H1 (cell line): ENCODE results near the gene CCDC78. TPM values are rescaled to one million over a fixed set of nuclear protein-coding genes. Genes with fewer than 3 reads are reported as not detected.
"Not testable (repeated sequence)": the region's sequence is repeated elsewhere in the genome, so short reads cannot be mapped to it uniquely, and the experiment has no call there.

Experiments
- CTCF ChIA-PET: fragments of 300-600 bp; sonication (Branson Sonifier 250); formaldehyde crosslinking; loops from one replicate; lab custom pipeline; 2021; ENCODE audit not compliant: partially characterized antibody; lab: Charles Lee
- POLR2A ChIA-PET: fragments of 300-600 bp; sonication (Branson Sonifier 250); formaldehyde crosslinking; loops from one replicate; lab custom pipeline; 2021; ENCODE audit warnings: inconsistent platforms; ENCODE audit not compliant: partially characterized antibody; lab: Charles Lee
- DNase-seq, 2 experiments: peaks; one replicate each; pipeline versions ENCODE4 v3.0.0 to v3.0.0-alpha.2; 2010 to 2022; ENCODE audit warnings: low spot score in 2 of 2, low read depth in 1 of 2, mixed read lengths in 1 of 2
- FAIRE-seq: peaks from 2 replicates; lab custom pipeline; 2011; peaks lifted over from hg19 to GRCh38; lab: Jason Lieb, UNC
- H2AFZ ChIP-seq: 2 replicates; pipeline ENCODE4 v1.8.1; 2012; ENCODE audit warnings: low read length, inconsistent platforms
- H2AK5ac ChIP-seq: 2 replicates; pipeline ENCODE4 v1.6.1; 2013; ENCODE audit warnings: low read depth, low read length
- H2BK120ac ChIP-seq: replicated peaks from 2 replicates; pipeline ENCODE3; 2013; ENCODE audit warnings: low read depth, low read length, inconsistent platforms
- H2BK12ac ChIP-seq: 2 replicates; pipeline ENCODE4 v1.6.1; 2013; ENCODE audit warnings: low read depth, low read length
- H2BK15ac ChIP-seq: 2 replicates; pipeline ENCODE4 v1.6.1; 2013; ENCODE audit warnings: low read length
- H2BK20ac ChIP-seq: 2 replicates; pipeline ENCODE4 v1.6.1; 2013; ENCODE audit warnings: low read length
- H2BK5ac ChIP-seq: 2 replicates; pipeline ENCODE4 v1.6.1; 2013; ENCODE audit warnings: low read depth, low read length
- H3K14ac ChIP-seq: 2 replicates; pipeline ENCODE4 v1.6.1; 2013; ENCODE audit warnings: inconsistent platforms; ENCODE audit not compliant: insufficient read length
- H3K18ac ChIP-seq: 2 replicates; pipeline ENCODE4 v1.6.1; 2013; ENCODE audit warnings: low read length; ENCODE audit errors: extremely low read depth
- H3K23ac ChIP-seq: 2 replicates; pipeline ENCODE4 v1.6.1; 2013; ENCODE audit warnings: inconsistent platforms; ENCODE audit not compliant: insufficient read length
- H3K23me2 ChIP-seq: 2 replicates; pipeline ENCODE4 v1.6.1; 2013; ENCODE audit warnings: low read depth, low read length
- H3K27ac ChIP-seq: 2 replicates; pipeline ENCODE4 v1.6.1; 2011; ENCODE audit warnings: low read depth, low read length, inconsistent platforms
- H3K27me3 ChIP-seq, 4 experiments: replicated peaks in 1 of 4; 1 replicate in 1 of 4; 2 replicates in 3 of 4; pipeline versions ENCODE4 v1.6.1 to v1.8.1; 2011 to 2013; ENCODE audit warnings: low read length in 3 of 4, mild to moderate bottlenecking in 3 of 4, inconsistent platforms in 2 of 4, mixed read lengths in 2 of 4, moderate library complexity in 1 of 4; ENCODE audit not compliant: control insufficient read depth in 3 of 4, insufficient read depth in 3 of 4; ENCODE audit errors: extremely low read depth in 1 of 4
- H3K36me3 ChIP-seq, 4 experiments: 2 replicates each; pipeline versions ENCODE4 v1.6.1 to v1.8.1; 2011 to 2013; ENCODE audit warnings: mild to moderate bottlenecking in 4 of 4, low read length in 3 of 4, moderate library complexity in 2 of 4, control low read depth in 1 of 4, inconsistent platforms in 1 of 4; ENCODE audit not compliant: insufficient read depth in 4 of 4, control insufficient read depth in 2 of 4
- H3K4ac ChIP-seq: replicated peaks from 2 replicates; pipeline ENCODE3; 2013; ENCODE audit warnings: low read length, low read depth, mixed read lengths, inconsistent platforms; ENCODE audit not compliant: insufficient read length
- H3K4me1 ChIP-seq, 4 experiments: replicated peaks in 1 of 4; 1 replicate in 1 of 4; 2 replicates in 3 of 4; pipeline versions ENCODE4 v1.6.1 to v1.8.1; 2011 to 2013; ENCODE audit warnings: low read length in 3 of 4, inconsistent platforms in 2 of 4, mixed read lengths in 1 of 4; ENCODE audit not compliant: insufficient read depth in 4 of 4, control insufficient read depth in 3 of 4
- H3K4me2 ChIP-seq, 2 experiments: 2 replicates each; pipeline versions ENCODE4 v1.6.1 to v1.8.1; 2011 to 2013; ENCODE audit warnings: low read depth in 2 of 2, low read length in 2 of 2, control low read depth in 1 of 2, inconsistent platforms in 1 of 2, mild to moderate bottlenecking in 1 of 2; ENCODE audit not compliant: insufficient read depth in 1 of 2
- H3K4me3 ChIP-seq, 4 experiments: fragments of 200-600, 300-600 bp in 1 of 4; sonication (generic), shearing (Covaris generic), sonication (Bioruptor Twin) in 1 of 4; 2 replicates each; pipeline versions ENCODE4 v1.5.1 to v1.8.1; 2011 to 2016; ENCODE audit warnings: low read length in 4 of 4, low read depth in 3 of 4, control low read depth in 2 of 4, inconsistent platforms in 2 of 4, mild to moderate bottlenecking in 2 of 4, mixed read lengths in 1 of 4, moderate library complexity in 1 of 4; ENCODE audit not compliant: insufficient read depth in 2 of 4; ENCODE audit errors: extremely low read depth in 1 of 4
- H3K56ac ChIP-seq: replicated peaks from 2 replicates; pipeline ENCODE3; 2013; ENCODE audit warnings: low read depth, mild to moderate bottlenecking, mixed read lengths, low read length, inconsistent platforms; ENCODE audit not compliant: insufficient read length
- H3K79me1 ChIP-seq: 2 replicates; pipeline ENCODE4 v1.6.1; 2013; ENCODE audit warnings: low read depth, low read length, control low read depth
- H3K79me2 ChIP-seq, 2 experiments: 2 replicates each; pipeline versions ENCODE4 v1.6.1 to v1.8.1; 2012 to 2013; ENCODE audit warnings: low read length in 2 of 2, mild to moderate bottlenecking in 2 of 2, inconsistent platforms in 1 of 2; ENCODE audit not compliant: insufficient read depth in 2 of 2, control insufficient read depth in 1 of 2
- H3K9ac ChIP-seq, 4 experiments: replicated peaks in 1 of 4; 1 replicate in 1 of 4; 2 replicates in 3 of 4; pipeline versions ENCODE4 v1.6.1 to v1.8.1; 2011 to 2013; ENCODE audit warnings: low read depth in 3 of 4, low read length in 3 of 4, control low read depth in 2 of 4, mild to moderate bottlenecking in 2 of 4, moderate library complexity in 2 of 4, inconsistent platforms in 1 of 4; ENCODE audit errors: extremely low read depth in 1 of 4
- H3K9me3 ChIP-seq, 2 experiments: 2 replicates each; pipeline versions ENCODE4 v1.6.1 to v1.8.1; 2012 to 2013; ENCODE audit warnings: mild to moderate bottlenecking in 2 of 2, moderate library complexity in 2 of 2, control low read depth in 1 of 2, inconsistent platforms in 1 of 2, low read depth in 1 of 2, low read length in 1 of 2, mixed read lengths in 1 of 2; ENCODE audit not compliant: insufficient read depth in 2 of 2
- H4K20me1 ChIP-seq, 2 experiments: replicated peaks in 1 of 2; 2 replicates each; pipeline versions ENCODE3 to v1.8.1; 2011 to 2013; ENCODE audit warnings: inconsistent platforms in 2 of 2, low read length in 2 of 2, mild to moderate bottlenecking in 1 of 2; ENCODE audit not compliant: insufficient read depth in 2 of 2, control insufficient read depth in 1 of 2
- H4K5ac ChIP-seq: 2 replicates; pipeline ENCODE4 v1.6.1; 2013; ENCODE audit warnings: low read length, low read depth, mixed read lengths, inconsistent platforms; ENCODE audit not compliant: insufficient read length
- H4K8ac ChIP-seq: 2 replicates; pipeline ENCODE4 v1.8.0; 2013; ENCODE audit warnings: mild to moderate bottlenecking, moderate library complexity, low read length, inconsistent platforms; ENCODE audit not compliant: insufficient read depth; ENCODE audit errors: extremely low read depth
- H4K91ac ChIP-seq: replicated peaks from 2 replicates; pipeline ENCODE3; 2013; ENCODE audit warnings: low read length, mixed read lengths, inconsistent platforms; ENCODE audit not compliant: insufficient read length
- WGBS, 2 experiments: shearing (Covaris generic) in 1 of 2; methylation state at CpG; one replicate each; pipeline versions ENCODE4 v1.1.6 to v1.1.7; 2013 to 2015; ENCODE audit warnings: low lambda C conversion rate in 2 of 2, mixed read lengths in 2 of 2, inconsistent platforms in 1 of 2, low coverage in 1 of 2, missing lambda C conversion rate in 1 of 2; ENCODE audit not compliant: insufficient replicate concordance in 2 of 2, insufficient coverage in 1 of 2, insufficient read length in 1 of 2; ENCODE audit errors: extremely low coverage in 1 of 2, missing lambda C conversion rate in 1 of 2; 5-methylcytosine and 5-hydroxymethylcytosine counted together
- polyA plus RNA-seq, 7 experiments: library from polyadenylated mRNA; depleted of rRNA in 3 of 7; stranded (reverse) in 5 of 7; unstranded in 2 of 7; fragments of >200 nt in 5 of 7; fragments of 200-250 nt in 2 of 7; gene quantifications; 1 replicate in 5 of 7; 2 replicates in 1 of 7; 4 replicates in 1 of 7; pipeline versions ENCODE4 v1.2.1 to v1.2.3, GENCODE V29; 2011 to 2013; ENCODE audit warnings: missing spikeins in 2 of 7, mixed read lengths in 2 of 7
- total RNA-seq: library from RNA; stranded (reverse); fragmentation: NEBNext Ultra II Directional; extraction: Animal tissue kit (Norgen Biotek cat#: 25700); gene quantifications from 2 replicates; pipeline ENCODE4 v1.2.1, GENCODE V29; 2021

The CCDC78 gene
- total and polyA plus RNA-seq, 2 of the 8 experiments (the other 6 are each of a cell fraction or from before 2014, with no cell fraction given), result 7.1 to 8.5 TPM

DNA sequence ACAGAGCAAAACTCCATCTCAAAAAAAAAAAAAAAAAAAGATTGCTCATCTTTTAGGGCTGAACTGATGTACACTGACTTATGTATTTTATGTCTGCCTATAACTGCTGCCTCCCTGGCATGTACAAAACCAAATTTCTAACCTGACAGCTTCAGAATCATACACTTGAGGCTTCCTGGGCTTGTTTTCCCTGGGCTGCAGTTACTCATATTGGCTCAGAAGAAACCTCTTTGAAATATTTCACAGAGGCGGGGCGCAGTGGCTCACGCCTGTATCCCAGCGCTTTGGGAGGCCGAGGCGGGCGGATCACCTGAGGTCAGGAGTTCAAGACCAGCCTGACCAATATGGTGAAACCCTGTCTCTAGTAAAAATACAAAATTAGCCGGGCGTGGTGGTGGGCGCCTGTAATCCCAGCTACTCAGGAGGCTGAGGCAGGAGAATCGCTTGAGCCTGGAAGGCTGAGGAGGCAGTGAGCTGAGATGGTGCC, 27.9 kb upstream of the CCDC78 start:
- not testable (repeated sequence) for H3K27me3 ChIP-seq, H3K56ac ChIP-seq, H2AK5ac ChIP-seq, H3K4me2 ChIP-seq, H3K4me3 ChIP-seq, H3K36me3 ChIP-seq, H2BK120ac ChIP-seq, H3K14ac ChIP-seq, H3K23ac ChIP-seq, H3K23me2 ChIP-seq, H4K5ac ChIP-seq, H2BK20ac ChIP-seq, DNase-seq, H3K4ac ChIP-seq, H2BK5ac ChIP-seq, H4K20me1 ChIP-seq, FAIRE-seq, H3K9ac ChIP-seq, H3K18ac ChIP-seq, H2BK12ac ChIP-seq, H3K9me3 ChIP-seq, H4K8ac ChIP-seq, H3K27ac ChIP-seq, H3K79me1 ChIP-seq, H2BK15ac ChIP-seq, H3K79me2 ChIP-seq, H4K91ac ChIP-seq, H2AFZ ChIP-seq
- peaks cover 3 to 12% (median 5%) of the 10 kb centered on the region in 4 experiments; a peak in 5 of 7 replicates for H3K4me1 ChIP-seq
- CTCF ChIA-PET, result interaction anchor here (0.6 to 35.8 kb wide), 7 partner anchors 8 to 42 kb away, joined by 3 to 977 read pairs (median 5); partner anchors contain the start of genes ANTKMT, CCDC78, FBXL16 and HAGHL
- 90% methylated on average over 11 of the region's 11 CpGs; no CpG with 5 or more reads in 1 of the 2 experiments for WGBS, 2 experiments
- POLR2A ChIA-PET, result interaction anchor here (0.6 to 1.7 kb wide), 3 partner anchors 9 to 38 kb away, joined by 4 to 6 read pairs (median 4); no protein-coding TSS in a partner anchor
